GM23248 (cell line): ENCODE results near the gene PSMB11.

Experiments
- EZH2 ChIP-seq: fragments of 200-600 bp; sonication (generic); IDR thresholded peaks from 2 replicates; pipeline ENCODE4 v1.6.1; 2018; ENCODE audit warnings: antibody characterized with exemption, mild to moderate bottlenecking; ENCODE audit not compliant: insufficient read depth, poor library complexity, severe bottlenecking
- EZH2phosphoT487 ChIP-seq: fragments of 200-600 bp; sonication (generic); IDR thresholded peaks from 2 replicates; pipeline ENCODE4 v1.6.1; 2018; ENCODE audit warnings: antibody characterized with exemption, moderate library complexity, mild to moderate bottlenecking, low read depth; ENCODE audit not compliant: insufficient read depth

- TF ChIP-seq EZH2phosphoT487 = no peak
- no peak for TF ChIP-seq EZH2
Measured at GRCh38 chr14:23068789-23069412, 26.9 kb downstream of the PSMB11 start.
